Effector memory CD8-positive, alpha-beta T cell (primary cell): ENCODE measurements around the gene SFMBT1.
"Not testable (repeated sequence)": the region's sequence is repeated elsewhere in the genome, so short reads cannot be mapped to it uniquely, and the experiment has no call there.

ENCODE experiments used
- ATAC-seq: fragments of 150-1000 bp; cut with Tn5 transposase; replicated peaks from 2 replicates; pipeline ENCODE4 v1.10.0; 2021; ENCODE audit warnings: mild to moderate bottlenecking, moderate library complexity
- DNase-seq, 3 experiments: peaks; one replicate each; pipeline ENCODE4 v3.0.0; 2021
- H3K27ac Mint-ChIP-seq, 2 donors: one replicate each; pipeline ENCODE4 v1.8.0; 2022; ENCODE audit warnings: mild to moderate bottlenecking in 2 of 2, mixed read lengths in 2 of 2, moderate library complexity in 2 of 2
- H3K27me3 Mint-ChIP-seq, 2 donors: one replicate each; pipeline ENCODE4 v1.8.0; 2022; ENCODE audit warnings: mixed read lengths in 2 of 2
- H3K36me3 Mint-ChIP-seq: one replicate; pipeline ENCODE4 v1.8.0; 2022; ENCODE audit warnings: mild to moderate bottlenecking, moderate library complexity, mixed read lengths; ENCODE audit not compliant: insufficient read depth
- H3K4me1 Mint-ChIP-seq, 2 donors: one replicate each; pipeline ENCODE4 v1.8.0; 2022; ENCODE audit warnings: low read depth in 2 of 2, mixed read lengths in 2 of 2
- H3K4me3 Mint-ChIP-seq, 2 donors: one replicate each; pipeline ENCODE4 v1.8.0; 2022; ENCODE audit warnings: mild to moderate bottlenecking in 2 of 2, mixed read lengths in 2 of 2, moderate library complexity in 2 of 2
- H3K9me3 Mint-ChIP-seq, 2 donors: one replicate each; pipeline ENCODE4 v1.8.0; 2022; ENCODE audit warnings: mixed read lengths in 2 of 2

SFMBT1 gene

DNA sequence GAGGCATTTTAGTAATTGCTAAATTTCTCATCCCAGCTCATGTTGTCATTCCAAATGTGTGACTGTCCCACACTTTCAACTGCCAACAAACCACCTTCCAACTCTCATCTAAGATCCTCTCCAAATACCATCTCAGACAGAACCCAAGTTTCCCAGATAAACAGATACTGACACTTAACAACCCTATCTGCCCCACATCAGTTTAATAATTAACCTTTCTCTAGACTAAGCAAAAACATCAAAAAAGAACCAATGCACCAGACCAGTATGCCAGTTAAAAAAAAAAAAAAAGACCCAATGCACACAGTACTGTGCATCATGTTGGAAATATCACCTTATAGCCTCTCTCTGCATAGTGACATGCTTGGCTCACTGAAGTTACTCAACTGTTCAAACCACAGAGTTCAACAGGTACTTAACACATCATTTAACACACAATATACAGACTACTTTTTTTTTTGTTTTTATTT is 5.5 kb downstream of the SFMBT1 start:
- no peak for DNase-seq
- Mint-ChIP-seq H3K36me3 (peaks cover 7% of the 10 kb centered on the region), H3K4me1 (peaks cover 38 to 42% of the 10 kb centered on the region in 2 donors), H3K27ac (no peak overlapping the region), H3K9me3 (no peaks in the 10 kb centered on the region), H3K27me3 (no peaks in the 10 kb centered on the region), H3K4me3 (peak overlapping the region in 1 of 2 donors; percentile 4)
- peak; percentile 20 for ATAC-seq

DNA sequence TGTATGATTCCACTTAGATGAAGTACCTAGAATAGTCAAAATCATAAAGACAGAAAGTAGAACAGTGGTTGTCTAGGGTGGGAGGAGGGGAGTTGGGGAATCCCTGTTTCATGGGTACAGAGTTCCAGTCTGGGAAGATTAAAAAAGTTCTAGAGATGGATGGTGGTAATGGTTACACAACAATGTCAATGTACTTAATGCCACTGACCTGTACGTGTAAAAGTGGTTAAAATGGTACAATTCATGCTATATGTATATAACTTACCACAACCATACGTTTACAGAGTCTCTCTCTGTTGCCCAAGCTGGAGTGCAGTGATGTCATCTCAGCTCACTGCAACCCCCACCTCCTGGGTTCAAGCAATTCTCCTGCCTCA is 6.5 kb downstream of the SFMBT1 start:
- Mint-ChIP-seq H3K4me1 (peaks cover 36 to 39% of the 10 kb centered on the region in 2 donors), H3K27ac (no peak overlapping the region), H3K36me3 (peaks cover under 1% of the 10 kb centered on the region), H3K9me3 (no peaks in the 10 kb centered on the region), H3K27me3 (no peaks in the 10 kb centered on the region), H3K4me3 (no peak overlapping the region)
- ATAC-seq = no peak
- no peak for DNase-seq

DNA sequence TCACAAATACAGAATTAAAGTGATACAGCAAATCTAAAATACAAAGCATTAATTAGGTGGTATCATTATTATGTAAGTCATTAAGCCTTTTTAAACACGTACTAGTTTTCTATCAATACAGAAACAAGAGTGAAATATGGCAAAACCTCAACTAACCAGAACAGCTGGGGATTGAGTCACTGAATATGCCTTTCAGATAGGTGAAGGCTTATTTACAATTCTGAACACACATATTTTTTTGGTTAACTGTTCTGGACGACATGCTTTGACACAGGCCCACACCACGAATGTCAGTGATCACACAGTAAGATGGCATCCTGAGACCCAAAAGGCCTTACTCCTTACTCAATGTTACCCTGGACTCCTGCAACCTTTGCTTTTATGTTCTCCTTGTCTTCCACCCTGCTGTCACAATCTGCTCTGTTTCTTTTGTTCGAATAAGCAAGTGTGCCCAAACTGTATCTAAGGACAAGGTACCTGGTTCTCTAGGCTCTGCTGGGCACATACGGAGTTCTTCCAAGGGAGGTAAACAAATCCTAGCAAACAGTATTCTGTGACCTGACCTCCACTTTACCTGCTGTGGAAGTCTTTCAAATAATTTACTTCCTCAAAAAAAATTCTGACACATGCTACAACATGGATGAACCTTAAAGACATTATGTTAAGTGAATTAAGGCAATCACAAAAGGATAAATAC is 7.0 kb downstream of the SFMBT1 start:
- Mint-ChIP-seq H3K27ac (peak overlapping the region in 1 of 2 donors; percentile 64), H3K36me3 (no peaks in the 10 kb centered on the region), H3K4me1 (peaks cover 33 to 37% of the 10 kb centered on the region in 2 donors), H3K27me3 (no peaks in the 10 kb centered on the region), H3K9me3 (no peaks in the 10 kb centered on the region), H3K4me3 (peak overlapping the region in 1 of 2 donors; percentile 2)
- no peak for ATAC-seq
- no peak for DNase-seq

DNA sequence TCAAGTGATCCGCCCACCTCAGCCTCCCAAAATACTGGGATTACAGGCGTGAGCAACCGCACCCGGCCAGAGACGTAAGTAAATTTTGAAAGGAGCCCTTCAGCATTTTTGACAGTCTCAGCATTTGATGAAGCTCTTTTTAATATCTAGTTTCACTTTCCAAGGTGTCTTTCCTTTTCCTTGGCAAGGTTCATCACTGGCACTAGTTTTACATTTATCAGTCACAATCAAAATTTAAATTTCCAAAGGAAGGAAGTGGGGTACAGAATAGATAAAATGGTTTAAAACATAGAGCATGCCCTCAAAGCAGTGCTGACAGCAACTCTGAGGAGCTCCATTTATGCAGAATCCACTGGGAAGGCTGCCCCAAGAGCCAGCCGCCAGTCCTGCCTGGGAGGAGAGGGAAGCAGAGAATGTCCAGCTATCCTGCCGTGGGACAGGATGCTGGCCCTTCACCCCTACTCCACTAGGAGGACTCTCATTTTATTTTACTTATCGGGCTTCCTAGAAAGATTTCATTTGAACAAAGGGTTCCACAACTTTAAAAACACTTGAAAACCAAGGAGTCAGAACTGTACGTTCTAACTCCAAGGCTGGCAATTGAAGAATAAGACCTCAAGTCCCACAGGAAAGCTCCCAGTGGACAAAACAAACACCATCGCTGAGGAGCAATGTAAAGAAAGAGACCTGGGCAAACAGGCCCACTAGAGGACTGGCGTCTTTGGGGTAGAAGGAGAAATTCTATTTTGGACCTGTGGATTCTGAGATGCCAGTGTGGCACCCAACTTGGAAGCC is 9.9 kb downstream of the SFMBT1 start:
- no peaks in the 10 kb centered on the region for H3K36me3 Mint-ChIP-seq
- H3K27ac Mint-ChIP-seq = peak overlapping the region; percentile 36 to 68
- no peaks in the 10 kb centered on the region for H3K27me3 Mint-ChIP-seq
- no peaks in the 10 kb centered on the region for H3K9me3 Mint-ChIP-seq
- H3K4me1 Mint-ChIP-seq = peaks cover 33 to 37% of the 10 kb centered on the region in 2 donors
- peak; percentile 50 for ATAC-seq
- DNase-seq = no peak
- peak overlapping the region; percentile 31 to 59 for H3K4me3 Mint-ChIP-seq

DNA sequence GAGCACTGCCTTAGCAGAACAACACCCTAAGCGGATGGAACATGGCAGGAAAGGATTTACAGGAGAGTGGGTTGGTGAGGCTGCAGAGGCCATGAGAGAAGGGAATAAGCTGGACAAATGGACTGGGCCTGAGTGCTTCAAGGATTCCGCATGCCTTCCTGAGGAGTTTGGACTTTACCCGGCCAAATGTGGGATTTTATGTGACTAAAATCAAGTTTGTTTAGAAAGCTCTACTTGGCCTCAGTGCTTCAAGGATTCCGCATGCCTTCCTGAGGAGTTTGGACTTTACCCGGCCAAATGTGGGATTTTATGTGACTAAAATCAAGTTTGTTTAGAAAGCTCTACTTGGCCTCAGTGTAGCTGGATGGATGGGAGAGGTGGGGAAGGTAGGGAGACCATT is 10.9 kb downstream of the SFMBT1 start:
- H3K4me1 Mint-ChIP-seq = peaks cover 32 to 36% of the 10 kb centered on the region in 2 donors

DNA sequence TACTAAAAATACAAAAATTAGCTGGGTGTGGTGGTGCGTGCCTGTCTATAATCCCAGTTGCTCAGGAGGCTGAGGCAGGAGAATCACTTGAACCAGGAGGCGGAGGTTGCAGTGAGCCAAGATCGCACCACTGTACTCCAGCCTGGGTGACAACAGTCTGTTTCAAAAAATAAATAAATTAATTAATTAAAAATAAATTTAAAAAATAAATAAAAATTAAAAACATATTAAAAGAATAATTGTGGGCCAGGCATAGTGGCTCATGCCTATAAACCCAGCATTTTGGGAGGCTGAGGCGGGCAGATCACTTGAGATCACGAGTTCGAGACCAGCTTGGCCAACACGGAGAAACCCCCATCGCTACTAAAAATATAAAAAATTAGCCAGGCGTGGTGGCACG is 11.5 kb downstream of the SFMBT1 start:
- H3K36me3 Mint-ChIP-seq, H3K4me3 Mint-ChIP-seq, ATAC-seq, H3K27ac Mint-ChIP-seq, H3K27me3 Mint-ChIP-seq, DNase-seq, H3K9me3 Mint-ChIP-seq: not testable (repeated sequence)
- peaks cover 32 to 36% of the 10 kb centered on the region in 2 donors for H3K4me1 Mint-ChIP-seq

More for the DNA sequence above, 10.9 kb downstream of the SFMBT1 start:
- ATAC-seq, H3K9me3 Mint-ChIP-seq, H3K36me3 Mint-ChIP-seq, DNase-seq, H3K27me3 Mint-ChIP-seq: not testable (repeated sequence)
- peak overlapping the region in 1 of 2 donors; percentile 68 for H3K27ac Mint-ChIP-seq
- peak overlapping the region in 1 of 2 donors; percentile 59 for H3K4me3 Mint-ChIP-seq

DNA sequence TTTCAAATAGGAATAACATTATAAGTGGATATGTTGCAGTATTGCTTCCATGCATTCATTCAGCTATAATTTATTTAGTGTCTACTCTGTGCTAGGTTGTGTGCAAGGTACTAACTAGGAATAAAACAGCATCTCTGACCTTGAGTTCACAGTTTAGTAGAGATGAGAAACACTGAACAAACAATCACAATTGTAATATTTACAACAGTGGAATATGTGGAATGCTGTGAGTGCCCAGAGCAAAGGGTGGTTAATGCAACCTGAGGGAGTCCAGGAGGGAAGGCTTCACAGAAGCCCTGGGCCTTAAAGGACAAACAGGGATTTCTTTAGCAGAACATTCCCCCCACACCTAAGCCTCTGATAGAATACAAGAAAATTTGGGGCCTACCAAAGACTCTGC is 13.3 kb downstream of the SFMBT1 start:
- H3K36me3 Mint-ChIP-seq = no peaks in the 10 kb centered on the region
- H3K4me3 Mint-ChIP-seq = no peak overlapping the region
- ATAC-seq = no peak
- peaks cover 20 to 24% of the 10 kb centered on the region in 2 donors for H3K4me1 Mint-ChIP-seq
- no peaks in the 10 kb centered on the region for H3K9me3 Mint-ChIP-seq
- H3K27ac Mint-ChIP-seq = peak overlapping the region in 1 of 2 donors; percentile 29
- H3K27me3 Mint-ChIP-seq = no peaks in the 10 kb centered on the region
- DNase-seq = no peak

DNA sequence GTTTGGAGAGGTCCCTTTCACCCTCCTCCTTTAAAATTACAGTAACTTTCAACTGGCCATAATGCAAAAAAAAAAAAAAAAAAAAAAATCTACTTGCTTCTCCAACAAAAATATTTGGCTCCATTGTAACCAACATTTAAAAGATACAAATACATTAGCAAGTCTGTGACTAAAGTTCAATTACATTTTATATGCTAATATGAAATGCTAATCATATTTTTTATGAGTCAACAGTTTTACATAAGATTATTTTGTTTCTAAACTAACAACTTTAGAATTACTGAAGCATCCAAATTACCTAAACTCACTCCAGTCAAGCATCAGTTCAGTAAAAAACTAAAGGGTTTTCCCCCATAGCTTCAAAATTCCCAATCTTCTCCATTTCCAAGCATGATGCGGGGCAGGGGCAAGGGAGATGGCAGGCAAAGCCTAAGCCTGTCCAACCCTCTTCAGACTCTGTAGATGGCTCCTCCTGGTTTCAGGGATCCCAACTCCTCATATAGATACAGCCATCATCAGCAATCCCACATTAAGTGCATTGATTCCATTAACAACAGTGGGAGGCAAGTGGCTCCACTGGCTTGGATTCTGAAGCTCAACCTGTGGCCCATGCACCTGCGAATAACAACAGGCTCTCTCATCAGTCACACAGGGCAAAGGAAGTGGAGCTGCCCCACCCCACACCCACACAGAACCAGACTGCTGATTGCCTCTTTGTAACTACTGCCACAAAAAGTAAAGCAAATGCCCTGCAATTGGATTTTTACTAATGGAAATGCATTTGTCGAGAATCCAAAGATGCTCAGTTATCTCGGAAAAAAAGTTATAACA is 15.0 kb downstream of the SFMBT1 start:
- Mint-ChIP-seq H3K4me3 (peak overlapping the region; percentile 19 to 46), H3K27ac (peak overlapping the region; percentile 23 to 29), H3K9me3 (no peaks in the 10 kb centered on the region), H3K27me3 (no peaks in the 10 kb centered on the region), H3K4me1 (peaks cover 14 to 16% of the 10 kb centered on the region in 2 donors), H3K36me3 (no peaks in the 10 kb centered on the region)
- ATAC-seq = peak; percentile 78
- peak in 2 of 3 experiments; percentile 11 to 14 for DNase-seq

DNA sequence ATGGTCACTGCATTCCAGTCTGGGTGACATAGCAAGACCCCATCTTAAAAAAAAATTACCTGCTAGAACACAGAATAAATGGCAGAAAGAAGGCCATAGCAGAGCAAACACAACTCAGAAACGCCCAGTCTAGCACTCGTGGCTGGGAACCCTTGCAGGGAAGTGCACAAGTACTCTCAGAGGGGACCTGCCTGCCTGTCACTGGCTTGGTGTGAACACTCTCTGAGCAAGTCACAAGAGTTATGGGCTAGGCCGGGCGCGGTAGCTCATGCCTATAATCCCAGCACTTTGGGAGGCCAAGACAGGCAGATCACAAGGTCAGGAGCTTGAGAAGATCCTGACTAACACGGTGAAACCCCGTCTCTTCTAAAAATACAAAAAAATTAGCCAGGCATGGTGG is 17.2 kb downstream of the SFMBT1 start:
- no peaks in the 10 kb centered on the region for H3K9me3 Mint-ChIP-seq
- H3K36me3 Mint-ChIP-seq = no peaks in the 10 kb centered on the region
- DNase-seq = no peak
- no peak for ATAC-seq
- no peaks in the 10 kb centered on the region for H3K27me3 Mint-ChIP-seq
- no peak overlapping the region for H3K27ac Mint-ChIP-seq
- no peak overlapping the region for H3K4me3 Mint-ChIP-seq
- H3K4me1 Mint-ChIP-seq = peaks cover 16% of the 10 kb centered on the region in 2 donors

DNA sequence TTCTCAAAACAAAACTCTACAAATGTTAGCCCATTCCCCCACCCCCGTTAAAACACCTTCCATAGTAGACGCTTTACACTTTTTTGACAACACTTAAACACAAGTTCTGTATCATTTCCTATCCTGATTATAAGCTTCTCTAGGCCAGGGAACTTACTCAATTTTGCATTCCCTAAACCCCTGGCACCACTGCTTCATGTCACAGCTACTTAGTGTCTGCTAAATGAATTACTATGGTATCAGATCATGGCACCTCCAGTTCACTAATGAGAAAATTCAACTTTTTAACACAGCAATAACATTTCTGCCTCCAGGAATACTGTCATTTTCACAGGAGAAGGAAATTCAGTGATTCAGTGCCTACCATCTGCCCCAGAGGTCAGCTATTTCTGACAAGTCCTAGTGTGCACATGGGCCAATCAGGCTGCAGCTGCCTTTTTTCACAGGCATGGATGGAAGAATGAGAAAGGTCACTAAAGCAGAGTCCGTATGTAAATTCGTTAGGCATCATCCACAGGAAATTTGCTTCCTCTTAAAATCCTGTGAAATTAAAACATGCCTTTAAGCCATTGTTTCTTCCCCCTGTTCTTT is 18.5 kb downstream of the SFMBT1 start:
- no peak for DNase-seq
- Mint-ChIP-seq H3K36me3 (no peaks in the 10 kb centered on the region), H3K9me3 (no peaks in the 10 kb centered on the region), H3K4me1 (peaks cover 24 to 25% of the 10 kb centered on the region in 2 donors), H3K27ac (no peak overlapping the region), H3K27me3 (no peaks in the 10 kb centered on the region), H3K4me3 (no peak overlapping the region)
- ATAC-seq = no peak

DNA sequence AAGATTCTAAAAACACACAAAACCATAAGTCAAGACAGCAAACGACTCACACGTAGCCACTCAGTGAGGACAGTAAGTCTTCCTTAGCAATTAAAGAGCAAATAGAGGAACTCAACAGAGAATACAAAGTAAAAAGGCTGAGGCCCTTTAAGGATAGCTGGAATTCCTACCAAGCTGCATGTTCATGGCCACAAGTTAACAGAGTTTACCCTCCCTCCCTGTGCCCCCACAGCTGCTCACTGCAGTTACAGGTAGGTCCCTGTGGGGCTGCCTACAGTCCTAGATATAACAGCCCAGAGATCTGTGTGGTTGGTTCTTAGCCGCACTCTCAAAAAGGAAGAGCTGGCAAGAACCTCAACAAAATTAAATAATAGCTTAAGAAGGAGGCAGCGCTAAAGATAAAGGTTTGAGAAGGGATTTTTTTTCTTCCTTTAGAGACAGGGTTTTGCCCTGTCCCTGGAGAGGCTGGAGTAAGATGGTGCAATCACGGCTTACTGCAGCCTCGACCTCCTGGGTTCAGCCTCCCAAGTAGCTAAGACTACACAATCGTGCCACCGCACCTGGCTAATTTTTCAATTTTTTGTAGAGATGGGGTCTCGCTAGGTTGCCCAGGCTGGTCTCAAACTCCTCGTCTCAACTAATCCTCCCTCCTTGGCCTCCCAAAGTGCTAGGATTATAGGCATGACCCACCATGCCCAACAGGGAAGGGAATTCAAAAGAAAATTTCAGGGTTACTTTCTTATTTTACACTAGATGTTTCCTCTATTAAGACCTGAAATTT is 19.3 kb downstream of the SFMBT1 start:
- ATAC-seq = peak; percentile 67
- Mint-ChIP-seq H3K4me1 (peaks cover 24 to 25% of the 10 kb centered on the region in 2 donors), H3K36me3 (peaks cover 5% of the 10 kb centered on the region), H3K4me3 (no peak overlapping the region), H3K9me3 (no peaks in the 10 kb centered on the region), H3K27me3 (no peaks in the 10 kb centered on the region), H3K27ac (no peak overlapping the region)
- no peak for DNase-seq

DNA sequence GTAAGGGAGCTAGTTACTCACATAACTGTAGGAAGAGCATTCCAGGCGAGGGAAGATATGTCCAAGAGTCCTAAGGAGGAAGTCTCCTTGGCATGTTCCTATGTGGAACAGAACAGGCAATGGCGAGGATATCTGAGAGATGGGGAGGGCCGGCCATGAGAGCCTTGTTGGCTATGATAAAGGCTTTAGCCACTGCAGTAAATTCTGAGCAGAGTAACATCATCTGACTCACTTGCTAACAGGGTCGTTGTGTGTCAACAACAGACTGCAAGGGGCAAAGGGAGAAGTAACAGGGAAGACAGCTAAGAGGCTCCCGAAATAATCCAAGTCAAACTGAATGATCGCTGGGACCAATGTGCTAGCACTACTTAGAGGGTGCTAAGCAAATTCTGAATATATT is 21.6 kb downstream of the SFMBT1 start:
- peaks cover 5% of the 10 kb centered on the region for H3K36me3 Mint-ChIP-seq
- no peaks in the 10 kb centered on the region for H3K9me3 Mint-ChIP-seq
- H3K27me3 Mint-ChIP-seq = no peaks in the 10 kb centered on the region
- ATAC-seq = no peak
- DNase-seq = no peak
- H3K4me3 Mint-ChIP-seq = no peak overlapping the region
- no peak overlapping the region for H3K27ac Mint-ChIP-seq
- H3K4me1 Mint-ChIP-seq = peaks cover 16 to 25% of the 10 kb centered on the region in 2 donors
